GM19452 (cell line): ENCODE data around the gene ZNF521.
A peak's percentile ranks its signal among the peaks of the same experiment; 100 is the strongest.

Source experiments
- ATAC-seq: cut with Tn5 transposase; IDR thresholded peaks from one replicate; pipeline ENCODE4 v1.9.1; 2021; ENCODE audit not compliant: unreplicated experiment

ZNF521 gene

DNA sequence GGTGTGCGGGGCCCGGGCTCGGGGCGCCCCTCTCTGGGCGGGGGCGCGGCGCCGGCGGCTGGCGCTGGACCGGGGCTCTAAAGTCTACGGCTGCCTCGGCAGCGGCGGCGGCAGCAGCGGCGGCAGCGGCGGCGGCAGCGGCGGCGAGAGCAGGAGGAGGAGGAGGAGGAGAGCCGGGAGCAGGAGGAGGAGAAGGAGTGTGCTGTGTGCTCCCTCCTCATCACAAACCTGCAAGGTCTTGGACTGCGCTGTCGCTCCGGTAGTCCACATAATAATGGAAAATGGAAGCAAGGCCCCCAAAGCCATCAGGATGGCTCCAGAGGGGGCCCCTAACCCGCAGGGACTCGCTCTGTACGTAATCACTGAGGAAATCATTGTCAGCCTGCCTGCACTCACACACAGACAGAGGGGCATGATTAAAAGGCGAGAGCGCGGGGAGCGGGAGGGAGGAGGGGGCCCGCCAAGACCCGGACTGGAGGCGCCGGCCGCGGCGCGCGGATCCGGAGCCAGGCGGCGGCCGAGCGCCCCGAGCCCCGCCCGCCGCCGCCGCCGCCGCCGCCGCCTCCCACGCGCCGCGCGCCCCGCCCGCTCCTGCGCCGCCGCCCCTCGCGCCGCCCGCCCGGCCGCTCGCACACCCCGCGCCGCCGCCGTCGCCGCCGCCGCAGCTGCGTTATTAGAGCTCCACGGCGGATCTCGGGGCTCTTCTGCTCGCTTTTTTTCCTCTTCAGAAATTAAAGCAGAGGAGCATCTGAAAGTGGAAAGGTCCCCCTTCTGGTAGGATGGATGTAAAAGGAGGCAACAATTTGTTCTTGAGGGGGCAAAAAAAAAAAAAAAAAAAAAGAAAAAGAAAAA is at the start of gene ZNF521:
Gene ZNF521 (minus strand): TSS at position 390 of the 852 bp plus-strand sequence. CDS start 1,220 bp downstream, outside the sequence.
- peak; percentile 67 for ATAC-seq

DNA sequence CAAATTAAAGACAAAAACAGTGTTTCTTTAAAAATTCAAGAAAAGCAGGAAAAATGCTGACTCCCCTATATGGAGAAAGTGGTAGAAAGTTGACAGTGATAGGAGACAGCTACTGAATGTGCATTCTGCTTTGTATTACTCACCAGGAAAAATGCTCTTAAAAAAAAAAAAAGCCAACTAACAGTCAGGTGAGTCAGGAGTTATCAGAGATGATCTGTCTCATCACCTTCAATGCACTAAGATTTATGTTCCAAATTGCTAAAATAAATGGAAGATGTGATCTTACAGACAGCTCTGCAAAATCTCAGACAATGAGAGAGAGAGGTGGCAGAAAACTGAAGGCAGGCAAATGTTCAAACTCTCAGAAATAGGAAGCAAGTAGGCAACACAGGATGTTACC is 47.6 kb upstream of the ZNF521 start:
- ATAC-seq = no peak

DNA sequence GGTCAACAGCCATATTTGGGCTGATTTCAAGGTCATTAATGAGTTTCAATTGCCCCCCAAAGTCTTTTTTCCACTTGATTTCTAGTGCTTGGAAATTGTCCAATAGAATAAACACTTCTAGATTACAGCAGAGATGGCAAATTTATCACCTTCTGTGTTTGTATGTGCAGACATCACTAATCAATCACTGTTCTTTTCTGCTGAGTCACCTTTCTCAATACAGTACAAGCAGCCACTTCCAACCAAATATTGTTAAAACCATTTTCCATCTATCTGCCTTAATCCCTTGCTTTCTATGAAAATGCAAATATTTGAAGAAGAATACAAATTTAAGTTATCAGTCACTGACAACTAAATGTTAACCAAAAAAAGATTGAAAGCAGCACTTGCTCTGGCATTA is 40.2 kb upstream of the ZNF521 start:
- ATAC-seq = no peak

DNA sequence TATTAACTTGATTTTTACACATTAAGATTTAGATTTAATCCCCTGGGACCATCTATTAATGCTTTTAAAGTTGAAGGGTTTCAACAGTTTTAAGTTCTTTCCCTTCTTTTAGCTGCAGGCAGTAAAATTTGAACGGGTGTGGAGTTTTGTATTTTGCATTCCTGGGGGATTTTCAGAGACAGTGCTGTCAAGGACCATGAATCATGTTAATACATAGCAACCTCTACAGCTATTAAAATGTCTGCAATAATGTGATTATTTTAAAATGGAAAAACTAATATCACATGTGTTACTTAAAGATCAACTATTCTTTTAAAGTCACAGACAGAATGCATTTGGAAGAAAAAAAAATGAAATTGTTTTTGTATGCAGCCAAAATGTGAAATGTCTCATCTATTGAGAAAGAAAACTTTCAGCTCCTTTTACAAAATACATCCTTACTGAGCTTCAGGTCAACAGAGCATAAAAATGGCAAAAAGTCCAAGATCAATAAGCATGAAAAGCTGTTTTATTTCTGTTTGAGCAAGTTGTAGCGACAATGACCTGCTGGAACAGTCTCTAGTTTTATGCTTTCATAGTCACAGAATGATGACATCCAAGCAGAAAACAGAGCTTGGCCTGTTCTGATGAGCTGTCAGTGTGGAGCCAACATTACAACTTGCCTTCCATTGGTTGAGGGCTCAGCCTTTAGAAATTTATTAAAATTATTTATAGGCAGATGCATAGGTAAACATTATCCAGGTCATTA is 21.6 kb upstream of the ZNF521 start:
- ATAC-seq = no peak

DNA sequence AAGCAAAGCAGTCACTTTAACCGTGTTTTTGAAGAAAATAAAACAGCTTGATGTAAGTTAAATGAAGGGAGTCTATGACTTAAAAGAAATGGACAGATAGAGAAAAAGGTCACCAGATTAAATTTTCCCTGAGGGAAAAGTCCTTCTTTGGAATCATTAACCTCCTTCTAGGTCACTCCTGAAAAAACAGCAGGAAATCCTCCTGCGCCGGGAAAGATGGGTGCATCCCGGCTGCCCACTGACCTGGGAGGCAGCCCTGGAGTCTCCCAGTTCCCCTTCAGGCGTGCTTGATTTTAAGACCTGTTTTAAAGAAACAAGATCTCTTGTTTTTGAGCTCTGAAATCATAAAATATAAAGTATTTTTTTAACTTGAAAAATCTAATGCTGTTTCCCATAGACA is 18.4 kb upstream of the ZNF521 start:
- no peak for ATAC-seq

DNA sequence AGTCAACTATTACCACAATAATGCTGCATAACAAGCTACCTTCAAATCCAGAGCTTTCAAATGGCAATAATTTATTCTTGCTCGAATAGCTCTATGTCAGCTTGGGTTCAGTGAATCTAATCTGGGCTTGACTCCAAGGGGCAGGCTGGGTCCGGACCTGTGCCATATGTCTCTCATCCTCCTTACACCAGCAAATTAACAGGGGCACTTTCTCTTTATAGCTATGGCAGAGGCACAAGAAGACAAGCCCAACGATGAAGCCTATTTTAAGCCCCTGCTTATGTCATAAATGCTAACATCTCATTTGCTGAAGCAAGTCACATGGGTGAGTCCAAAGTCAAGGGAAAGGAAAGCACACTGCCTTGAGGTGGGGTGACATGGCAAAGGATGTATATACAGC is 13.3 kb upstream of the ZNF521 start:
- no peak for ATAC-seq

DNA sequence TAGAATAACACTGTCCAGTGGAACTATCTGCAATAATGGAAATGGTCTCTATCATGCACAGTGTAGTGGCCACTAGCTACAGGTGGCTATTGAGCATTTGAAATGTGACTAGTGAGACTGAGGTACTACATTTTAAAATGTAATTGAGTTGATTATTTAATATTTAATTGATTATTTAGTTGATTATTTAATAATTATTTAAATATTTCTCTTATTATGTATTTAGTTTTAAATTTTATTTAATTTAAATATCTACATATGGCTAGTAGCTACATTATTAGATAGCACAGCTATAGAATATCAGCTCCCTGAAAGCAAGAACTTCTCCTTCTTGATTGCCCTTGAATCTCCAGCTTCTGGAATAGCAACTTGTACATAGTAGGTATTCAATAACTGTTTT is 12.8 kb upstream of the ZNF521 start:
- no peak for ATAC-seq

DNA sequence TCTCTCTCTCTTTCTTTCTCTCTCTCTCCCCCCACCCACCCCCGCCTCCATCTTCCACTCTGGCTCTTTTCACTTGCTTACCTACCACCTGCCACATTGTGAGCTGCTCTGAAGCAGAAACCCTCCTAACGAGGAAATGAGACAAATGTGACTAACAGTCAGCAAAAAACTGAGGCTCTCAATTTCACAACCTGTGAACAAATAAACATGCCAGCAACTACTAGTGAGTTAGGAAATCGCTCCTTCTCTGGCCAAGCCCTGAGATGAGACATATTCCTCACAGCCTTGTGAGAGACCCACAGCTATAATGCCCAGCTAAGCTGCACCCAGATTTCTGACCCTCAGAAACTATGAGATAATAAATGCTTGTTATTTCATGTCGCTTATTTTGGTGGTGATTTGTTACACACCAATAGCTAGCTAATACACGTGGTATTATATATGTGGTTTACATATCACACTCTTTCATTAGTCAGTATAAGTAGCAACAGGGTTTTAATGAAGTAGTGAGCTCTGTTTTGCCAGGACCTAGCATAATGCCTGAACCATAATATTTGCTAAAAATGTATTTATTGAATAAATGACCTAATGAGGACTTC is 8.4 kb upstream of the ZNF521 start:
- ATAC-seq = no peak

DNA sequence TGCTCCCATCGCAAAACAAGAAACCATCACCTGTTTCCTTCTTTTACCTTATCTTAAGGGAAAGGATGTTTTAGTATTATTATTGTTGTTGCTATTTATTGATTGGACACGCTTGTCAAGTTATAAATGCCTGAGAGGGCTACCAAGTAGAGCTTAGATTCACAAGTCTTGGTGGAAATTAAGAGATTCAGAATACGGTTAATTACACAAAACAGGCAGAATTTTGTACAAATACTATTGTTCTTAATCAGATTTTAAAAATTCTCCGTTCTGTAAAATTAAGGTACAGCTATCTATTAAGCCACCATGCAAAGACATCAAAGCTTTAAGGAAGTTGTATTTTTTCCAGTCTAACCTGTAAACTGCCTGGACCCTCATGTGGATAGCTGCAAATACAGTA is 1.1 kb upstream of the ZNF521 start:
- ATAC-seq = no peak

DNA sequence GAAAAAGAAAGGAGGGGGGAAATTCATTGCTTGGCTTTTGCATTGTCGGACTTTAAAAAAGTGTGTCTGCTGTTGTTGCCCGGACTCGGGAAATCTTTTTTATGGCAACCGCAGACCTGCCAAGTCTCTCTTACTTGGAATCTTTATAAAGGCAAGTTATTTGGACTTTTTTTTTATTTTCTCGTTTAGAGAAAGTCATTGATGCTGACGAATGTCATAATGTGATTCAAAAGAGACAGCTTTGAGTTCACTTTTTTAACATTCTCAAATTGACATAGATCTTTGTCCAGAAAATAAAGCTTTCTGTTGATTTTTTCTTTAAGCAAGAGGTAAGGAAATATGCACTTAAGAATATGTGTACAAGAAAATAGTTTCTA is 651 bp upstream of the ZNF521 start:
- no peak for ATAC-seq

DNA sequence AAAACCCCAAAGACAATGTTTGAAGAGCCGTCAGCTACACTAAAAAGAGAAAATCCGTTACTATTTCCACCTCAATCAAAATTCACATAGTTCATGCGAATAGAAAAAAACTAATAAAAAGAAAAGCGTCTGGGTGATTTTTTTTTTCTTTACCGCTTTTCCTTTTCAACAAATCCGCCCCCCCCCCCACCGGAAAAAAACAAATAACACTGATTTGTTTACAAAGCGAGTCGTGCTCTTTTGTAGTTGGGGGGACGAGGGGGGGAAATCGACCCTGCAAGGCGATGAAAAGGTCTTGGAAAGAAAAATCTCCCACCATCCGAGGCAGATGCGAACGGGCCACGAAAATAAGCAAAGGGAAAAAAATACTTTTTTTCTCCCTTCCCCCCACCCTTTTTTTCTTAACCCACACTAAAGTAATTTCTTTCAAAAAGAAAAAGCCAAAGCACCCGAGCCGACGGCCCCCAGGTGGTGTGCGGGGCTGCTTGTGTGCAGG is 638 bp downstream of the ZNF521 start:
- no peak for ATAC-seq

DNA sequence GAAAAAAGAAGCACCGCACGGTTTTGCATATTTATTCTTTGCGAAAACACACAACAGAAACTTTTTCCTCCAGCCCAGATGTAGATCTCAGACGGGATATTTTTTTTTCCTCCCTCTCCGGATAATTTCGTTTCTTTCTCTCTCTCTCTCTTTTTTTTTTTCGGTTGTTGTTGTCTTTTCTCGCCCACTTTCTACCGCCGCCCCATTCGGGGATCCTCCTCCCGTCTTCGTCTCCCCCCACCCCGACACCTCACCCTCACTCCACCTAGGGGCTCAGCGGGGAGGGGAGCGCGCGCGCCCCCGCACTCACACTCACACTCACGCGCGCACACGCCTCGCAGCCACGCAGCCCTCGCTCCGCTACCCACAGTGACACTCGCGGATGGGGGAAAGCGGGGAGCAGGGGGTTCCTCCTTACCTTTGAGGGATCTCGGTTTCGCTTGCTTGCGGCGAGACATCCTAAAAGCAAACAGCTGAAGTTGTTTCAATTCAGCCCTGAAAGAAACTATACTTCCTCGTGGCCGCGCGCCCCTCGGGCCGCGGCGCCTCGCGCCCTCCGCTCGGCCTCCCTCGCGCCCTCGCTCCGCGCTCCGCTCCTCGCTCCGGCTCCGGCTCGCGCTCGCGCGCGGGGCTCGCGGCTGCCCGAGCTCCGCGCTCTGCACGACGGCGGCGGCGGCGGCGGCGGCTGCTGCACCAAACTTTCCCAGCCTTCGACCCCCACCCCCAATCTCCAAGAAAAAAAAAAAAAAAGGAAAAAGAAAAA is 1.3 kb downstream of the ZNF521 start:
- no peak for ATAC-seq

DNA sequence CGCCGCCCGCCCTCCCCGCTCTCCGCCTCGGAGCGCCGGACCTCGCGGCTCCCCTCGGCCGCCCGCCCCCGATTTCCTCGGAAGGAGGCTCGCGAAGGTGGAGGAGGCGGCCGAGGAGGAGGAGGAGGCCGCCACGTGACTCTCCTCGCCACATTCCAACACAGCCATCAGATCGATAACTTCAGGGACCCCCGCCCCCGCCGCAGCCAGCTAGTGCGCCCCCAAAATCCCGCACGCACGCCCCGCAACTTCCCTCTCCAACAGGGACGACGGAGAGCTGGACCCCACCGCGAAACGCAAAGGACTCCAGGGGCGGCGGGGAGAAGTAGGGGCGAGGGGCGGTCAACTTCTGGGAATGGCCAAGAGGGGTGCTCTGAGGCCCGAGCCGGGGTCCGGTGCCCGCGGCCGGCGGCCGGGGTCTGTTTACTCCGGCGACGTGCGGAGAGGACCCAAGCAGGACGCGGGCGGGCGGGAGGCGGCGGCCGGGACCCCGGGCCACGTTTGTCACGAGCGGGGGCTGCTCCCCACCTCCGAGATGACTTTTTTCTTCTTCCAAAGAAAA is 2.0 kb downstream of the ZNF521 start:
- no peak for ATAC-seq

DNA sequence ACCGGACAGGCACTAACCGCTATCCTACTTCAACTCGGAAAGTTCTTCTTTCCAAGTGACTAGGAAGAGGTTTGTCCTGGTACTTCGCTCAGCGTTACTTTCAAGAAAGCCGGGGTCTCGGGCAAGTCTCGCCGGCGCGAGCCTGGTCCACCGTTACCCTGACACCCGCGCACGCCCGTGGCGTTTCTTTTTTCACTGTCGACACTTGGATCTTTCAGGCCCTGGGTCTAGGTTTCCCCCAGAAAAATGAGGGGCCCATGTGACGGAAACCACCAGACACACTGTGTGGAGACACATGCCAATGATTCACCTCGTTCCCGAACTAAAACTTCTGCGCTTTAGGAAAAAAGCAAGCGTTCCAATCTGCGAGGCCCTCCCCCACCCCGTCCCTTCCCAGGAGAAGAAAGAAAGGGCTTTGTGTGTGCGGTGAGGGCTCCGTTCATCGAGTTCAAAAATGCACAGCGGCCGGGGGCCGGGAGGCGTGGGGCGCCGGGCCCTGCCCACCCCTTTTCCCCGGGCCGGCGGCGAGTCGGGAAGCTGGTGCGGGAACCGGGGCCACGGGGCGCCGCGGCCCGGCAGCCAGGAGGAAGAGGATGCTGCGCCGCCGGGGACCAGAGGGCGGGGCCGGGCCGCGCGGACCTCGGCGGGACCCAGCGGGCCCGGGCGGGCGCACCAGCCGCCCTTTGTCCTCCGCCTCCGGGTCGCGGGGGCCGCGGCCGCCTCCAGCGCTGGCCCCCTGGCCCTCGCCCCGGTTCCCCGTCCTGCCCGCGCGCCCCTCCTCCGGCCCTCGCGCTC is 2.6 kb downstream of the ZNF521 start:
- no peak for ATAC-seq

DNA sequence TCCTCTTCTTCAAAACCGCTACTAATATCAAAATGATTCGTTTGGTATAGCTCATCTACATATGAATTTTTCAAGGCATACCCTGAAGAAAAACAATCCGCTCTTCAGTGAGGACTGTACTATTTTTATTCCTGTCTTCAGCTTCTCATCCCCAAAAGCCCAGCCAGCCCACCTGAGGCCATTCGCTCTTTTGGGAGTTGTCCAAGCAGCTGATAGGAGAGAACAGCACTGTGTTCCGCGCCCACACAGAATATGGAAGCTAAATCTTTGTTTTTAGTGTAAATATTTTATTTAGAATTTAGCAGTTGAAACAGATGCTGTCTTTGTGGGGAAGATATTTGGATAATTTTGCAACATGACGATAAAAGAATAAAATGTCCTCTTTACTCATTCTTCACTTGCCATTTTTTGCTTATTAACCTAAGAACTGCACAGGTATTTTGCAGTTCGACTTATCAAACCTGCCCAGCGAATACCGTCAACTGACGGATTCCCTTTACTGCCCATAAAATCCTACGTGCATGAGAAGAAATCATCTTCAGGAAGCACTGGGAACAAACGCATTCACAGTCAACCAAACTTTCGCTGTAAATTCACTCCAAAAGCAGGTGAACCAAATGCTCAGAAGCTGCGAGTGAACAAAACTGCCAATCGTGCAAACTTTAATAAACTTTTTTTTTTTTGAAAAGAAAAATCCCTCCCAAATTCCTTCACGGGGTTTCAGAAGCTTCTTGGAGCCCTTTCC is 3.4 kb downstream of the ZNF521 start:
- no peak for ATAC-seq

DNA sequence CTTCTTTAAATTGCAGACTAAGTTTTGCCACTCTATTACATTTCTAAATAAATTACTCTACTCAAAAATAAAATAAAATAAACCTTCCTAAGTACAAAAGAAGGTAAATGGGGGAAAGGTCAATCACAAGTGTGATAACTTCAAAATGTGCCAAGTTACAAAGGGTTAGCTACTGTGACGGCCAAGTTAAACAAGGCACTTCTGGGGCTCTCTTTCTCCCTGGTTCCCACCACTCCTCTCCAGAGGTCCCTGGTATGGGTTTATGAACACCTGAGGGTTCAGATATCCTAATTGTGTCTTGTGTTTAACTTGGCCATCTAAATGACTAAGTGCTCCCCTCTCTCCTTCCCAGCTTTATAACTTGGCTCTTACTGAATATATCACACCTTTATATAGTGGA is 5.4 kb downstream of the ZNF521 start:
- ATAC-seq = no peak

DNA sequence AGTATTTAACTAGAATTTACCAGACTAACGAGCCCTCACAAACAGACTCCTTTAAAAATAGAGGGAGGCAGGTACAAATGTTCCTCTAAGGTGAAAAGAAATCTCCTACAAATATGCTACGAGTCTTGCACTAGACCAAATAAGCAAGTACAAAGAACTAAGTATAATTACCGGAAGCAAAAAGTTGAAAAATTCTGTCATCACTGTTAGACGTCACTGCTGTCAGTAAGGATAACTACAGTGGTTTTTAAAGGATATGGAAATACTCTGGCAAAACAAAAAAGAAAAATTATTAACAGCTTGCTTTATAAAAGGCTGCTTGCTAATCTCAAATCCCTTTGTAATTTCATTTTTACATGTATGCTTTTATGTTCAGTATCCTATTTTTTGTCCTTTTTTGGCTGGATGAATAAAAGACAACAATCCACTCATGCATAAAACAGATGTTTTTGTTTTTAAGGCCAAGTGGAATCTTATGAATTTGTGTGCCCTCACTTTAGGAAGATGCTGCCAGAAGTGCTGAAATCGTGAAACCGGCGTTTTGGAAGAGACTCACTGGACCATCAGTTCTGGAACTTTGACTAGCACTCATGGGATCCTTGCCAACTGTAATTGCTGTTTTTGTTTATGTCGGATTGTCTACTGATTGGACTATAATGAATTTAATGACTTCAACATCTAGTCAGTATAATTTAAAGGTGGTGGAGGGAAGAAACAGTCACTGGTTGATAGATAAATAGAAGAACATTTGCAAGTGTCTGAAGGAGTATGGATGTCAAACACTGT is 6.7 kb downstream of the ZNF521 start:
- ATAC-seq = no peak

DNA sequence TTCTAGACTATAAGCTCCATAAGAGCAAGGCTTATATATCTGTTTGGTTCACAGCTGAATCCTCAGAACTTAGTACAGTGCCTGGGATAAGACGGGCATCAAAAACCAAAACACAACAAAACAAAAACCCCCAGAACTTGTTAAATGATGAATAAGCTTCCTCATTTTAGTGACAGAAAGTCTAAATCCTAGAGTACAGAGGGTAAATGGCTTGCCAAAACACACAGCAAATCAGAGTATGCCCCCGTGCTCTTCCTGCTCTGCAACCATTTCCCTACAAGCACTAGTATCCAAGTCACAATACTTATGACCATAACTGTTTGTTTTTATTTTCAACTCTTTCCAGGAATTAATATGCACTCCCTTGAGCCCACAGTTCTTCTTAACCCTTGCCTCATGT is 10.1 kb downstream of the ZNF521 start:
- no peak for ATAC-seq

DNA sequence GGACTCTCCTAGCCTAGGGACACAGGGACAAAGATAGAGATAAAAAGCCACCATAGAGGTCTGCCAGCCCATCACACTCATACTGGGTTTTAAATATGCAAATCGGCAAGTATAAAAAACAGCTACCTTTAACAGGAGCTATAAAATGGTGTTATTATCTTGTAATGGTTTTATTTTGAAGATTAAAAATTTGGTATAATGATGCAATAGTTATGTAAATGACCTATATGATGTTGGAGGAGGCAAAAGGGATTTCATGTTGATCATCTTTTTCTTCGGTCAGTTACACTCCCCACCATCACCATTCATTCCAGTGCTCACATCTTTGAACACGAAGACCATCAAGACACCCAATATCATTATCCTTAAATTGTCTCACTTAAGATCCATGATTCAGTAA is 11.2 kb downstream of the ZNF521 start:
- no peak for ATAC-seq
